ENCODE results near the gene DCTN4.

DNA sequence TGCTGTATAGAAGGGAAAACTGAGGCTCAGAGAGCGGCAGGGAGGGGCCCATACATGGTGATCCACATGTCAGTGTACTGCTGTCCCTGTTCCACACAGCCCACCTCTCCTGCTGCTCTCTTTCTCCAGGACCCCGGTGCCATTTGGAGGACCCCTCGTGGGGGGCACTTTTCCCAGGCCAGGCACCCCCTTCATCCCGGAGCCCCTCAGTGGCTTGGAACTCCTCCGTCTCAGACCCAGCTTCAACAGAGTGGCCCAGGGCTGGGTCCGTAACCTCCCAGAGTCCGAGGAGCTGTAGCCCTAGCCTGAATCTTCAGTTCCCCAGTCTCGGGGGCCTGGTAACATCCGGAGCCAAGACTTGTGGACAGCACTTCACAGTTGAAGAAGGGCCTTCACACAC is 82.2 kb downstream of the DCTN4 start:
- TF ChIP-seq POLR2A (IDR thresholded peaks at IDR 0.05), result no peak
- TF ChIP-seq, protein P1, sequence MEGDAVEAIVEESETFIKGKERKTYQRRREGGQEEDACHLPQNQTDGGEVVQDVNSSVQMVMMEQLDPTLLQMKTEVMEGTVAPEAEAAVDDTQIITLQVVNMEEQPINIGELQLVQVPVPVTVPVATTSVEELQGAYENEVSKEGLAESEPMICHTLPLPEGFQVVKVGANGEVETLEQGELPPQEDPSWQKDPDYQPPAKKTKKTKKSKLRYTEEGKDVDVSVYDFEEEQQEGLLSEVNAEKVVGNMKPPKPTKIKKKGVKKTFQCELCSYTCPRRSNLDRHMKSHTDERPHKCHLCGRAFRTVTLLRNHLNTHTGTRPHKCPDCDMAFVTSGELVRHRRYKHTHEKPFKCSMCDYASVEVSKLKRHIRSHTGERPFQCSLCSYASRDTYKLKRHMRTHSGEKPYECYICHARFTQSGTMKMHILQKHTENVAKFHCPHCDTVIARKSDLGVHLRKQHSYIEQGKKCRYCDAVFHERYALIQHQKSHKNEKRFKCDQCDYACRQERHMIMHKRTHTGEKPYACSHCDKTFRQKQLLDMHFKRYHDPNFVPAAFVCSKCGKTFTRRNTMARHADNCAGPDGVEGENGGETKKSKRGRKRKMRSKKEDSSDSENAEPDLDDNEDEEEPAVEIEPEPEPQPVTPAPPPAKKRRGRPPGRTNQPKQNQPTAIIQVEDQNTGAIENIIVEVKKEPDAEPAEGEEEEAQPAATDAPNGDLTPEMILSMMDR (IDR thresholded peaks at IDR 0.05), result no peak

Data from thyroid gland (tissue), 4 donors.